ENCODE data around the gene ATP11B. TPM values are rescaled to one million over a fixed set of nuclear protein-coding genes. Genes with fewer than 3 reads are reported as not detected.

ATP11B gene
- total RNA-seq, 4 donors from 2014 or later = 45.8 to 61.3 (median 49.4) TPM

GRCh38 chr3:182970811-182971418, 177.6 kb downstream of the ATP11B start:
- Histone ChIP-seq H3K9me3 (no peaks in the 10 kb centered on the region), H3K27me3 (no peaks in the 10 kb centered on the region), H3K27ac (replicated peaks in 1 of 4) (no peak overlapping the region), H3K4me1 (peaks cover 0 to 36% (median 29%) of the 10 kb centered on the region in 4 donors), H3K4me3 (no peak overlapping the region), H3K36me3 (no peaks in the 10 kb centered on the region)
- TF ChIP-seq POLR2A (IDR thresholded peaks at IDR 0.05; ENCODE audit: low read depth) = no peak
- WGBS = 76% methylated on average over 3 of the region's 3 CpGs
- intact Hi-C loops (cut with DNase I) = no loop called here
- no peak for DNase-seq (ENCODE audit: extremely low spot score)

Other genes starting within 250 kb of the ATP11B start
- 10 to 100 TPM; 31.1 to 41.1 (median 34.0) TPM for gene DCUN1D1, start 187.0 kb downstream of the ATP11B start, total RNA-seq

Data from esophagus muscularis mucosa (tissue), 4 donors.